Regular cardiac myocyte (primary cell): Measurements from ENCODE around the gene VPS16. TPM values are rescaled to one million over a fixed set of nuclear protein-coding genes. Genes with fewer than 3 reads are reported as not detected.

Source experiments
- total RNA-seq: library from RNA; depleted of rRNA; stranded (reverse); fragments of >200 nt; gene quantifications from 2 replicates; pipeline ENCODE4 v1.2.3, GENCODE V29; 2014

VPS16 gene
- 44.5 and 52.9 TPM in 2 replicates for total RNA-seq

GRCh38 chr20:2840138-2840966 lies at the start of gene VPS16, which contains the start of gene PCED1A:
Gene VPS16 (plus strand): TSS chr20:2840745. CDS start chr20:2840775, 30 bp downstream.
Gene PCED1A (minus strand): TSS chr20:2840655. CDS start chr20:2839912, 743 bp downstream.

GRCh38 chr20:2800521-2801285 lies 39.8 kb upstream of the VPS16 start, which contains the start of gene CPXM1:
Gene CPXM1 (minus strand): TSS chr20:2800627. CDS start chr20:2800572, 55 bp downstream.

GRCh38 chr20:2814587-2815051 lies 25.9 kb upstream of the VPS16 start, which contains the start of gene C20orf141:
Gene C20orf141 (plus strand): TSS chr20:2814987. CDS start chr20:2815185, 198 bp downstream.

DNA sequence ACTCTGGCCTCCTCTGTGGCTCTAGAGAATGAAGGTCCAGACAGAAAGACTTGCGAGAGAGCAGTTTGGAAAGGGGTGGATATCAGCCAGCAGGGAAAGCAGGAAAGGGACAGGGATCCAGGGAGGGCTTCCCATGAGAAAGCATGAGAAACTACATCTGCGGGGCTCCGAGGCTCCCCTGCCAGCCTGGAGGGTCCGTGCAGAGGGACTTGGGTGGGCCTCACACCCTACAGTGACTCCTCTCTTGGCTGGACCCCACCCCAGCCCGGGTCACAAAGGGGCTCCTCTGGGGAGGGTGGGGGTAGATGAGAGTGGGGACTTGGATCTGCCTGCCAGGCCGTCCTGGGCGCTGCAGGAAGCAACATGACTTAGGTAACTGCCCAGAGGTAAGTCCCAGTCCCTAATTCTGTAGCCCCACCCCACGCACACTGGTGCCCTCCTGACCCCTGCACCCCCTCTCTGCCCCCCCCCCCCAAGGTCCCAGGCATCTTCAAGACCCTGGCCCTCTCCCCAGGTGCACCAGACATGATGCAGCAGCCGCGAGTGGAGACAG lies 24.4 kb upstream of the VPS16 start, which contains the start of gene TMEM239:
TSS of gene TMEM239 (plus strand) at position 335 of the 553 bp plus-strand sequence. CDS start at position 526, 191 bp downstream.

DNA sequence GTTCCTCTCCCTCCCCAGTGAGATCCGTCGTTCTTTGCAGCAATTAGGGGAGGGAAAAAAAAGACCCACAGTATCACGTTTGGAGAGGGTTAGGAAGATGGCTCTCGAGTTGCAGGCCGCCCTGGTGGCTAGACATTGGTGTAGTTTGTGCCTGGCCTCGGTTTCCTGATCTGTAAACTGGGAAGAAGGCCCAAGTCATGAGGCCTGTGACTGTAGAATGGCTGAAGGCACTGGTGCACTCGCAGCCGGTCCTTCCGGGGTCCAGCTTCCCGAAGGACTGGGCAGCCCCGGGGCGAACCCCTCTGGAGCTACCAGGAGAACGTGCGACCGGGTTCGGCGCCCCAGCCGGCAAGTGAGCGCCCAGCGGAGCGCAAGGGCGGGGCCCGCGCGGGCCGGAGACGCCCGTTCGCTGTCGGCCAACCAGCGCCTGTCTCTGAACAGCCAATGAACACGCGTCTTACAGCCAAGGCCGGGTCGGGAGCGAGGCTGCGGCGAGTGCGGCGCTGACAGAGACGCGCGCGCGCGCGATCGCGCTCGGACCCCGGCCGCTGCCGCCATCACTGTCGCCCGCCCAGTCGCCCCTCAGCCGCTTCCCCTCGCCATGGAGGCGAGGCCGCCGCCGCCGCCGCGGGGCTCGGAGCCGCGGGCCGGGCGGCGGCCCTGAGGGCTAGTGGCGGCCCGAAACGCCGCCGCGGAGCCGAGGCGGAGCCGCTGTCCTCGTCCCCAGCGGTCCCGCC lies 32.6 kb downstream of the VPS16 start, which contains the start of gene PTPRA:
TSS of gene PTPRA (plus strand) at position 472 of the 737 bp plus-strand sequence. CDS start 90,797 bp downstream, outside the sequence.

Other genes with a start within 250 kb of the VPS16 start
- 112 and 257 TPM in 2 replicates for gene NOP56, start 188.1 kb upstream of the VPS16 start, total RNA-seq
- 55.2 and 84.7 TPM in 2 replicates for gene IDH3B, start 176.5 kb upstream of the VPS16 start, total RNA-seq
- gene EBF4, start 148.0 kb upstream of the VPS16 start, total RNA-seq, result under 0.01 and 0.56 TPM in 2 replicates
- gene CPXM1, start 40.1 kb upstream of the VPS16 start, total RNA-seq, result 0.19 and 0.28 TPM in 2 replicates
- gene C20orf141, start 25.8 kb upstream of the VPS16 start, total RNA-seq, result not detected in 2 replicates
- not detected in 2 replicates for gene TMEM239, start 24.4 kb upstream of the VPS16 start, total RNA-seq
- 22.8 and 35.8 TPM in 2 replicates for gene PCED1A, start 90 bp upstream of the VPS16 start, total RNA-seq
- gene PTPRA, start 32.7 kb downstream of the VPS16 start, total RNA-seq, result 25.1 and 30.2 TPM in 2 replicates
- 0.28 TPM in 1 of 2 replicates, not detected in the other for gene GNRH2, start 202.9 kb downstream of the VPS16 start, total RNA-seq
- 35.5 and 56.7 TPM in 2 replicates for gene MRPS26, start 205.3 kb downstream of the VPS16 start, total RNA-seq
- not detected in 2 replicates for gene OXT, start 230.9 kb downstream of the VPS16 start, total RNA-seq
- not detected in 2 replicates for gene AVP, start 244.0 kb downstream of the VPS16 start, total RNA-seq